Stimulated activated memory B cell treated with anti-CD40 and anti-IgM and Interleukin-4, amounts not matched to agents 10 μg/mL and 1 μg/mL and 100 μg/mL, for 72 hours (primary cell): ENCODE data around the gene DIP2B.
A peak's percentile ranks its signal among the peaks of the same experiment; 100 is the strongest.

Experiments used
- ATAC-seq: fragments of 150-1000 bp; cut with Tn5 transposase; 2 replicates; pipeline ENCODE4 v1.10.0; 2021
- H3K27ac Mint-ChIP-seq: one replicate; pipeline ENCODE4 v1.8.0; 2022; ENCODE audit warnings: mild to moderate bottlenecking, mixed read lengths
- H3K27me3 Mint-ChIP-seq: one replicate; pipeline ENCODE4 v1.8.0; 2022; ENCODE audit warnings: mixed read lengths
- H3K36me3 Mint-ChIP-seq: one replicate; pipeline ENCODE4 v1.8.0; 2022; ENCODE audit warnings: mixed read lengths
- H3K4me1 Mint-ChIP-seq: one replicate; pipeline ENCODE4 v1.8.0; 2022; ENCODE audit warnings: mixed read lengths
- H3K4me3 Mint-ChIP-seq: one replicate; pipeline ENCODE4 v1.8.0; 2022; ENCODE audit warnings: mild to moderate bottlenecking, moderate library complexity, mixed read lengths
- H3K9me3 Mint-ChIP-seq: one replicate; pipeline ENCODE4 v1.8.0; 2022; ENCODE audit warnings: mixed read lengths

Gene DIP2B

GRCh38 chr12:50637870-50638481 is 133.2 kb downstream of the DIP2B start:
- no peak for ATAC-seq
- Mint-ChIP-seq H3K4me3 (no peak overlapping the region), H3K27ac (peak overlapping the region; percentile 43), H3K36me3 (peaks cover 30% of the 10 kb centered on the region), H3K4me1 (peaks cover 40% of the 10 kb centered on the region), H3K9me3 (no peaks in the 10 kb centered on the region), H3K27me3 (no peaks in the 10 kb centered on the region)

- H3K4me3 Mint-ChIP-seq, result no peak overlapping the region
- no peaks in the 10 kb centered on the region for H3K9me3 Mint-ChIP-seq
- H3K4me1 Mint-ChIP-seq, result peaks cover 45% of the 10 kb centered on the region
- H3K36me3 Mint-ChIP-seq, result peaks cover 35% of the 10 kb centered on the region
- no peak for ATAC-seq
- H3K27me3 Mint-ChIP-seq, result no peaks in the 10 kb centered on the region
- H3K27ac Mint-ChIP-seq, result no peak overlapping the region
Measured at GRCh38 chr12:50638482-50638880, 133.7 kb downstream of the DIP2B start.

DNA sequence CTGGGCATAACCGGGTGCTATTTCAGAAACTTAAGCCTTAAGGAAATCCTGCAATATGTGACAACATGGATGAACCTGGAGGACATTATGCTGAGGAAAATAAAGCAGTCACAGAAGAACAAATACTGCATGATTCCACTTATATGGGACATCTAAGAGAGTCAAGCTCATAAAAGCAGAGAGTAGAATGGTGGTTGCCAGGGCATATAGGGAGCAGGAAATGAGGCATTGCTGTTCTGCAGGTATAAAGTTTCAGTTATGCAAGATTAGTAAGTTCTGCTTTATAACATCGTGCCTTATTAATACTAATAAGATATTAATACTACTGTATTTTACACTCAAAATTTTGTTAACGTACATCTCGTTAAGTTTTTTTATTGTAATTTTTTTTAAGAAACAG is 134.9 kb downstream of the DIP2B start:
- ATAC-seq, result no peak
- Mint-ChIP-seq H3K36me3 (peaks cover 36% of the 10 kb centered on the region), H3K4me1 (peaks cover 41% of the 10 kb centered on the region), H3K27me3 (no peaks in the 10 kb centered on the region), H3K27ac (no peak overlapping the region), H3K9me3 (no peaks in the 10 kb centered on the region), H3K4me3 (no peak overlapping the region)

GRCh38 chr12:50640321-50640939 is 135.6 kb downstream of the DIP2B start:
- Mint-ChIP-seq H3K4me3 (no peak overlapping the region), H3K27me3 (no peaks in the 10 kb centered on the region), H3K36me3 (peaks cover 36% of the 10 kb centered on the region), H3K4me1 (peaks cover 37% of the 10 kb centered on the region), H3K9me3 (no peaks in the 10 kb centered on the region), H3K27ac (no peak overlapping the region)
- no peak for ATAC-seq

DNA sequence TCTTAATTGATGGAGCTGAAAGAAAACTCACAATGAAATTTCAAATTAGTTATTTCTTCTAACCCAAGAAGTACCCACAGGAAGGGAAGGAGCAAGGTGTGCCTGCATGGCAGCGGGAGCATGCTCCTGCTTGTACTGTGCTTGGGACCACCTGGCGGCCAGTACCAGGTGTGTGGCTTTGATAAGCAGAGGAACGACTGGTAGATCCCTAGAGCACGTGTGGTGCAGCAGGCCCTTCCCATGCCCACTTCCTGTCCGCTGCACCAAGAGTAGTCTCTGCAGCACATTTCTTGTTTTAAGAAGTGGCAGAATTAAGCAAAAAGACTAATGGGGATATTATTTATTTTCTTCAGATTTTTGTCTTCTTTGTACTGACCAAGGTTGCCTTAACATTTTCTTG is 136.8 kb downstream of the DIP2B start:
- Mint-ChIP-seq H3K4me3 (no peak overlapping the region), H3K27me3 (no peaks in the 10 kb centered on the region), H3K36me3 (peaks cover 36% of the 10 kb centered on the region), H3K9me3 (no peaks in the 10 kb centered on the region), H3K4me1 (peaks cover 34% of the 10 kb centered on the region), H3K27ac (no peak overlapping the region)
- ATAC-seq, result no peak

DNA sequence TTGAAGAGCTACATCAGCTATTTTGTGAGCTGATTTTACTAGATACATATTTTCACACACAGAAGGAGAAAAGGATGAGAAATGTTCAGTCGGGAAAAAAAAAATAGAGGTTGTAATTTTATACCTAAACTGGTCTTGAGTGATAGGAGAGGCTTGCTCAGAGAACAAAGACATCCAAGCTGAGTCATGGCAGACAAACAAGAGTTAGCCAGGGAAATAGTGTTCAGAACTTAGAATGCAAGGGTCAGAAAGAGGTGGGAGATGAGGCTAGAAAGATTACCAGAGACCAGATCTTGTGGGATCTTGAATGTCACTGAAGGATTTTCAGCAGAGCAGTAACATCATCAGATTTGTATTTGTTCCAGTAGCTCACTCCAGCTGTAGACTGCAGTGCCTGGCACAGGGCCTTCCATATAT is 137.3 kb downstream of the DIP2B start:
- H3K36me3 Mint-ChIP-seq, result peaks cover 36% of the 10 kb centered on the region
- H3K4me3 Mint-ChIP-seq, result no peak overlapping the region
- ATAC-seq, result no peak
- no peak overlapping the region for H3K27ac Mint-ChIP-seq
- H3K4me1 Mint-ChIP-seq, result peaks cover 33% of the 10 kb centered on the region
- H3K9me3 Mint-ChIP-seq, result no peaks in the 10 kb centered on the region
- H3K27me3 Mint-ChIP-seq, result no peaks in the 10 kb centered on the region

GRCh38 chr12:50642761-50643160 is 138.0 kb downstream of the DIP2B start:
- Mint-ChIP-seq H3K4me3 (no peak overlapping the region), H3K36me3 (peaks cover 36% of the 10 kb centered on the region), H3K4me1 (peaks cover 26% of the 10 kb centered on the region), H3K27me3 (no peaks in the 10 kb centered on the region), H3K9me3 (no peaks in the 10 kb centered on the region), H3K27ac (no peak overlapping the region)
- ATAC-seq, result no peak

DNA sequence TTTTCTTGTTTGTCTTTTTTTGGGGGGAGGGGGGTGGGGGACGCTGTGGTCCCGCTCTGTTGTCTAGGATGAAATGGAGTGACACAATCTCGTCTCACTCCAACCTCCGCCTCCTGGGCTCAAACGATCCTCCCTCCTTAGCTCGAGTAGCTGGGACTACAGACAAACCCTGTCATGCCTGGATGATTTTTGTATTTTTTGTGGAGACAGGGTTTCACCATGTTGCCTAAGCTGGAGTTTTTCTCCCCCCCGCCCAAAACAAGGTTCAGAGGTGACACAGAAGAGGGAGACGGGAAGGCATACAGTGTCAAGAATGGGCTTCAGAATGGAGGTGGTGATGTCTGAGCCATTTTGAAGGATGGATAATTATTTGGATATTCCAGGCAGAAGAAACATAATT is 142.2 kb downstream of the DIP2B start:
- ATAC-seq, result no peak
- Mint-ChIP-seq H3K4me3 (no peak overlapping the region), H3K36me3 (peaks cover 16% of the 10 kb centered on the region), H3K27ac (no peak overlapping the region), H3K27me3 (no peaks in the 10 kb centered on the region), H3K4me1 (peaks cover 7% of the 10 kb centered on the region), H3K9me3 (no peaks in the 10 kb centered on the region)

DNA sequence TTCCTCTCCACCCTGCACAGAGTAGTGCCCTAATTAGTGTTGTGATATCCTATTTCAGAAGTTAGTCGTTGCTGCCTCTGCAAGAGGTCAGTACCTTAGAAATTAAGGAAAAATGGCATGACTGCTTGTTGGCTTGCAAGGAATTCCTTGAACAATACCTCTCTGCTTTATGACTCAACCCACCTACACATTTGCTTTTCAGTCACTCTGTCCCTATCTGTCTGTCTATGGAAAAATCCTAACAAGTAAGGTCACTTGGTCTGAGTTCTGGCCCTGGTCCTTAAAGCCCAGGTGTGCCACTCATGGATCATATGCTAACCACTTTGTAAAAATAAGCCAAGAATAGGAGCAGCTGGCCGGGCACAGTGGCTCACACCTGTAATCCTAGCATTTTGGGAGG is 142.7 kb downstream of the DIP2B start:
- no peak for ATAC-seq
- H3K27ac Mint-ChIP-seq, result no peak overlapping the region
- H3K9me3 Mint-ChIP-seq, result no peaks in the 10 kb centered on the region
- H3K4me1 Mint-ChIP-seq, result peaks cover 7% of the 10 kb centered on the region
- peaks cover 12% of the 10 kb centered on the region for H3K36me3 Mint-ChIP-seq
- H3K4me3 Mint-ChIP-seq, result no peak overlapping the region
- H3K27me3 Mint-ChIP-seq, result no peaks in the 10 kb centered on the region

DNA sequence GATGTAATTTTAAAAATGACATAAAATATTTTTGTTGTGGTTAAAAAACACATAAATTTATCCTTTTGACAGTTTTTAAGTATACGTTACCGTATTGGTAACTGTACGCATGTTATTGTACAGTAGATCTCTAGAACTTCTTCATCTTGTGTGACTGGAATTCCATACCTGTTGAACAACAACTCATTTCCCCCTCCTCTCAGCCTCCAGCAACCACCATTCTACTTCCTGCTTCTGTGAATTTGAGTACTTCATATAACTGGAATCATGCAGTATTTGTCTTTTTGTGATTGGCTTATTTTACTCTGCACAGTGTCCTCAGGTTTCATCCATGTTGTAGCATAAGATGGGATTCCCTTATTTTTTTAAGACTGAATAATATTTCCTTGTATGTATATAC is 145.5 kb downstream of the DIP2B start:
- ATAC-seq, result no peak
- Mint-ChIP-seq H3K36me3 (no peaks in the 10 kb centered on the region), H3K9me3 (no peaks in the 10 kb centered on the region), H3K27ac (no peak overlapping the region), H3K27me3 (no peaks in the 10 kb centered on the region), H3K4me3 (no peak overlapping the region), H3K4me1 (peaks cover 6% of the 10 kb centered on the region)

GRCh38 chr12:50655374-50655921 is 150.7 kb downstream of the DIP2B start:
- Mint-ChIP-seq H3K4me3 (no peak overlapping the region), H3K9me3 (no peaks in the 10 kb centered on the region), H3K36me3 (peaks cover 10% of the 10 kb centered on the region), H3K27ac (no peak overlapping the region), H3K27me3 (no peaks in the 10 kb centered on the region), H3K4me1 (peaks cover 15% of the 10 kb centered on the region)
- no peak for ATAC-seq

GRCh38 chr12:50659260-50659659 is 154.5 kb downstream of the DIP2B start:
- peaks cover 14% of the 10 kb centered on the region for H3K36me3 Mint-ChIP-seq
- H3K27ac Mint-ChIP-seq, result peak overlapping the region; percentile 22
- H3K27me3 Mint-ChIP-seq, result no peaks in the 10 kb centered on the region
- H3K4me3 Mint-ChIP-seq, result no peak overlapping the region
- H3K9me3 Mint-ChIP-seq, result no peaks in the 10 kb centered on the region
- ATAC-seq, result no peak
- H3K4me1 Mint-ChIP-seq, result peaks cover 9% of the 10 kb centered on the region

DNA sequence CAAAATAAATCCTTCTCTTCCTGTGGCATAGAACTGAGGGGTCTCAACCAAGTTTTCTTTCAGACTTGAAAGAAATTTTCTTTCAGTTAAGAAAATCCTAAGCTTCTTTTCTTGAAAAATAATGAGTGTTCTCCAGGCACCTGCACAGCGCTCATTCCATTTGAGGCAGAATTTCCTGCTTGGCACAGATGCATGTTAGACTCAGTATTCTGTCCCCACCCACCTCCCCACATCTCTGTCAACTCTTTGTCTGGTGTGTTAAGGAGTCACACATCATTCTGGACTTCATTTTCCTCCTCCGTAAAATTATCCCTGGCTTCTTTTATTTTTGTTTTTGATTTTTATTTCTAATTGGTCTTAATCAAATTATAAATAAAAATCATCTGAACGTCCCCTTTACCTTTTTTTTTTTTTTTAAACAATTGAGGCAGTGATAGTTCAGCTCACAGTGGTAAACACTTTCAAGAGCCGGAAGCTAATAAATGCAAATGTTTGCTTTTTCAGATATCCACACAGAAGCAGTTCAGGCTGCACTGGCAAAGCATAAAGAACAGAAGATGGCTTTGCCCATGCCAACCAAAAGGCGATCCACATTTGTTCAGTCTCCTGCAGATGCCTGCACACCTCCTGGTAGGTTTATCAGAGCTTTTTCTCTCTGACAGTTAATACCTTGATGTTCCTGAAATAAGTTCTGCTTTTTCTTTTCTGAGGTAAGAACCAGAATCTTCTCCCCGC is 155.1 kb downstream of the DIP2B start:
- peaks cover 14% of the 10 kb centered on the region for H3K36me3 Mint-ChIP-seq

DNA sequence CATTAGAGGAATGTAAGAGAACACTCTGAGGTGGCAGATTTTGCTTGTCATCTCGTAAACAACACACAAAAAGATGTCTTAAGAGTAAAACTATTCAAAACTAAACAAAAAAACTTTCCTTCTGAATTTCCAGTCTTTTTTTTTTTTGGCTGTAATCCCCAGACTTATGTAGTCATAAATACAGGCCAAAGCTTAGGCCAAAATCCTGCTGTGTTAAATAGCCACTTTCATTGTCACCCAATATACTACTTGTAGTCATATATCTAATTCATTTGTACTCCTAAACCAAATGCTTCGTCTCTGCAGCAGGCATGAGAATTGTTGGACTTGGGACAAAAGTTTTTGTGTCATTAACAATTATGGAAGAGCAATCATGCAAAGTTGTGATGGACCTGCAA is 155.6 kb downstream of the DIP2B start:
- Mint-ChIP-seq H3K27me3 (no peaks in the 10 kb centered on the region), H3K4me1 (peaks cover 9% of the 10 kb centered on the region), H3K4me3 (no peak overlapping the region), H3K27ac (no peak overlapping the region), H3K36me3 (peaks cover 14% of the 10 kb centered on the region), H3K9me3 (no peaks in the 10 kb centered on the region)
- no peak for ATAC-seq

More for the DNA sequence above, 155.1 kb downstream of the DIP2B start:
- H3K27ac Mint-ChIP-seq, result peak overlapping the region; percentile 22
- no peaks in the 10 kb centered on the region for H3K9me3 Mint-ChIP-seq
- ATAC-seq, result no peak
- H3K4me3 Mint-ChIP-seq, result no peak overlapping the region
- H3K4me1 Mint-ChIP-seq, result peaks cover 9% of the 10 kb centered on the region
- H3K27me3 Mint-ChIP-seq, result no peaks in the 10 kb centered on the region

GRCh38 chr12:50661300-50662115 is 156.7 kb downstream of the DIP2B start:
- Mint-ChIP-seq H3K9me3 (no peaks in the 10 kb centered on the region), H3K4me3 (no peak overlapping the region), H3K27me3 (no peaks in the 10 kb centered on the region), H3K36me3 (peaks cover 14% of the 10 kb centered on the region), H3K4me1 (peaks cover 9% of the 10 kb centered on the region), H3K27ac (peak overlapping the region; percentile 67)
- no peak for ATAC-seq
